Small intestine (tissue), 7 donors: ENCODE results near the gene ZSWIM9. TPM values are rescaled to one million over a fixed set of nuclear protein-coding genes. Genes with fewer than 3 reads are reported as not detected.

ENCODE experiments used
- DNase-seq, 2 donors: peaks; one replicate each; pipeline versions ENCODE4 v3.0.0 to v3.0.0-alpha.2; 2013
- FAIRE-seq: peaks from 2 replicates; lab custom pipeline; 2012; peaks lifted over from hg19 to GRCh38; lab: Jason Lieb, UNC
- H3K27ac ChIP-seq, 3 donors: one replicate each; pipeline ENCODE4 v1.5.1; 2013; ENCODE audit warnings: low read length in 2 of 3, mild to moderate bottlenecking in 2 of 3, control low read depth in 1 of 3, inconsistent platforms in 1 of 3, low read depth in 1 of 3, moderate library complexity in 1 of 3
- H3K27me3 ChIP-seq, 3 donors: one replicate each; pipeline ENCODE4 v1.6.1; 2013; ENCODE audit warnings: low read length in 3 of 3, inconsistent platforms in 1 of 3; ENCODE audit not compliant: control insufficient read depth in 3 of 3, insufficient read depth in 3 of 3
- H3K36me3 ChIP-seq, 3 donors: one replicate each; pipeline ENCODE4 v1.6.1; 2013; ENCODE audit warnings: low read length in 3 of 3, inconsistent platforms in 1 of 3, low read depth in 1 of 3, mild to moderate bottlenecking in 1 of 3, moderate library complexity in 1 of 3; ENCODE audit not compliant: control insufficient read depth in 3 of 3, insufficient read depth in 2 of 3
- H3K4me1 ChIP-seq, 3 donors: one replicate each; pipeline ENCODE4 v1.6.1; 2013; ENCODE audit warnings: low read length in 2 of 3, inconsistent platforms in 1 of 3, low read depth in 1 of 3, mild to moderate bottlenecking in 1 of 3, moderate library complexity in 1 of 3; ENCODE audit not compliant: control insufficient read depth in 3 of 3, insufficient read depth in 2 of 3
- H3K4me3 ChIP-seq, 3 donors: one replicate each; pipeline ENCODE4 v1.5.1; 2013; ENCODE audit warnings: low read length in 3 of 3, control low read depth in 1 of 3, inconsistent platforms in 1 of 3, low read depth in 1 of 3, mild to moderate bottlenecking in 1 of 3, moderate library complexity in 1 of 3
- H3K9me3 ChIP-seq, 2 donors: one replicate each; pipeline ENCODE4 v1.6.1; 2013; ENCODE audit warnings: low read depth in 1 of 2, low read length in 1 of 2; ENCODE audit not compliant: control insufficient read depth in 2 of 2, insufficient read depth in 1 of 2
- WGBS, 3 donors: extraction: QIAGEN DNeasy Blood & Tissue Kit; methylation state at CpG; one replicate each; pipeline ENCODE4 v1.1.7; 2013; 5-methylcytosine and 5-hydroxymethylcytosine counted together
- polyA plus RNA-seq, 4 donors: library from polyadenylated mRNA; stranded (reverse) in 3 of 4; unstranded in 1 of 4; fragments of 200-250 nt in 3 of 4; fragments of 120-200 nt in 1 of 4; gene quantifications; one replicate each; pipeline versions ENCODE4 v1.2.1 to v1.2.3, GENCODE V29; 2013
- donor health status: healthy with polysubstance abuse.
- donor health status: control.
- donor health status: control.
- donor health status: Bipolar disorder and iron deficiency.
- donor health status: healthy.

ZSWIM9 gene
- polyA plus RNA-seq, 4 donors = 4.0 to 6.8 (median 4.6) TPM

- FAIRE-seq = no peak
- Histone ChIP-seq H3K36me3 (peaks cover 0 to 10% (median 2%) of the 10 kb centered on the region in 3 donors), H3K27me3 (no peaks in the 10 kb centered on the region), H3K4me1 (no peaks in the 10 kb centered on the region), H3K9me3 (peaks cover 0 to 14% of the 10 kb centered on the region in 2 donors), H3K27ac (no peak overlapping the region), H3K4me3 (no peak overlapping the region)
- DNase-seq = no peak
- 93 to 97% (median 96%) methylated on average over 5 of the region's 5 CpGs for WGBS, 3 donors
Observed at GRCh38 chr19:48181505-48181904, 11.0 kb downstream of the ZSWIM9 start.

GRCh38 chr19:48182434-48182833 lies 12.0 kb downstream of the ZSWIM9 start:
- 96 to 97% (median 96%) methylated on average over 33 to 38 of the region's 38 CpGs for WGBS, 3 donors
- DNase-seq (no peak), FAIRE-seq (no peak)
- Histone ChIP-seq H3K4me3 (no peak overlapping the region), H3K36me3 (peaks cover 0 to 14% (median 2%) of the 10 kb centered on the region in 3 donors), H3K9me3 (peaks cover 0 to 14% of the 10 kb centered on the region in 2 donors), H3K27me3 (no peaks in the 10 kb centered on the region), H3K27ac (no peak overlapping the region), H3K4me1 (no peaks in the 10 kb centered on the region)

- Histone ChIP-seq H3K27me3 (no peaks in the 10 kb centered on the region), H3K36me3 (peaks cover 0 to 17% (median 2%) of the 10 kb centered on the region in 3 donors), H3K27ac (no peak overlapping the region), H3K4me3 (no peak overlapping the region), H3K4me1 (no peaks in the 10 kb centered on the region), H3K9me3 (peaks cover 0 to 14% of the 10 kb centered on the region in 2 donors)
- no peak for FAIRE-seq
- DNase-seq = no peak
- 93 to 96% (median 95%) methylated on average over 9 of the region's 9 CpGs for WGBS, 3 donors
Observed at GRCh38 chr19:48183356-48183755, 12.9 kb downstream of the ZSWIM9 start.

GRCh38 chr19:48186015-48186414 lies 15.5 kb downstream of the ZSWIM9 start:
- 84 to 90% (median 87%) methylated on average over 5 of the region's 5 CpGs for WGBS, 3 donors
- FAIRE-seq = no peak
- Histone ChIP-seq H3K36me3 (peaks cover 0 to 21% (median 2%) of the 10 kb centered on the region in 3 donors), H3K27ac (no peak overlapping the region), H3K4me1 (no peaks in the 10 kb centered on the region), H3K4me3 (no peak overlapping the region), H3K27me3 (no peaks in the 10 kb centered on the region), H3K9me3 (peaks cover 0 to 12% of the 10 kb centered on the region in 2 donors)
- DNase-seq = no peak

GRCh38 chr19:48186541-48186991 lies 16.1 kb downstream of the ZSWIM9 start:
- FAIRE-seq (no peak), DNase-seq (no peak)
- H3K4me1 ChIP-seq = no peaks in the 10 kb centered on the region
- peaks cover 0 to 22% (median 2%) of the 10 kb centered on the region in 3 donors for H3K36me3 ChIP-seq
- WGBS, 3 donors = 83 to 93% (median 84%) methylated on average over 8 of the region's 8 CpGs
- H3K9me3 ChIP-seq = peaks cover 0 to 7% of the 10 kb centered on the region in 2 donors
- H3K27me3 ChIP-seq = no peaks in the 10 kb centered on the region
- no peak overlapping the region for H3K27ac ChIP-seq
- H3K4me3 ChIP-seq = no peak overlapping the region

GRCh38 chr19:48190288-48190884 lies 19.9 kb downstream of the ZSWIM9 start:
- DNase-seq = no peak
- H3K4me1 ChIP-seq = no peaks in the 10 kb centered on the region
- H3K36me3 ChIP-seq = peaks cover 0 to 24% (median 0%) of the 10 kb centered on the region in 3 donors
- no peak for FAIRE-seq
- H3K4me3 ChIP-seq = no peak overlapping the region
- H3K9me3 ChIP-seq = peaks cover 0 to 3% of the 10 kb centered on the region in 2 donors
- 76 to 84% (median 82%) methylated on average over 13 of the region's 13 CpGs for WGBS, 3 donors
- no peaks in the 10 kb centered on the region for H3K27me3 ChIP-seq
- H3K27ac ChIP-seq = no peak overlapping the region

GRCh38 chr19:48190885-48191284 lies 20.4 kb downstream of the ZSWIM9 start:
- 85 to 91% (median 89%) methylated on average over 3 of the region's 3 CpGs for WGBS, 3 donors
- Histone ChIP-seq H3K4me1 (no peaks in the 10 kb centered on the region), H3K36me3 (peaks cover 0 to 24% (median 0%) of the 10 kb centered on the region in 3 donors), H3K27me3 (no peaks in the 10 kb centered on the region), H3K27ac (no peak overlapping the region), H3K4me3 (no peak overlapping the region), H3K9me3 (peaks cover 0 to 3% of the 10 kb centered on the region in 2 donors)
- FAIRE-seq (no peak), DNase-seq (no peak)

- no peaks in the 10 kb centered on the region for H3K27me3 ChIP-seq
- peaks cover 0 to 3% of the 10 kb centered on the region in 2 donors for H3K9me3 ChIP-seq
- H3K36me3 ChIP-seq = peaks cover 0 to 25% (median 0%) of the 10 kb centered on the region in 3 donors
- no peaks in the 10 kb centered on the region for H3K4me1 ChIP-seq
- no peak overlapping the region for H3K27ac ChIP-seq
- no peak for FAIRE-seq
- H3K4me3 ChIP-seq = no peak overlapping the region
- 79 to 91% (median 90%) methylated on average over 7 of the region's 7 CpGs for WGBS, 3 donors
- DNase-seq = no peak
Observed at GRCh38 chr19:48192750-48193149, 22.3 kb downstream of the ZSWIM9 start.
